Endothelial cell (in vitro differentiated cells): ENCODE measurements around the gene ZNF628. TPM values are rescaled to one million over a fixed set of nuclear protein-coding genes. Genes with fewer than 3 reads are reported as not detected.

Source experiments
- DNase-seq: peaks from one replicate; pipeline ENCODE4 v3.0.0; 2021; ENCODE audit warnings: low spot score
- H3K27ac Mint-ChIP-seq: one replicate; pipeline ENCODE4 v1.8.0; 2021; ENCODE audit warnings: mixed read lengths, inconsistent platforms; ENCODE audit not compliant: unreplicated experiment
- H3K27me3 Mint-ChIP-seq: one replicate; pipeline ENCODE4 v1.8.0; 2021; ENCODE audit warnings: mild to moderate bottlenecking, moderate library complexity, mixed read lengths, inconsistent platforms; ENCODE audit not compliant: unreplicated experiment
- H3K36me3 Mint-ChIP-seq: one replicate; pipeline ENCODE4 v1.8.0; 2021; ENCODE audit warnings: mild to moderate bottlenecking, low read depth, mixed read lengths, inconsistent platforms; ENCODE audit not compliant: unreplicated experiment
- H3K4me1 Mint-ChIP-seq: one replicate; pipeline ENCODE4 v1.8.0; 2021; ENCODE audit warnings: mild to moderate bottlenecking, mixed read lengths, inconsistent platforms; ENCODE audit not compliant: unreplicated experiment
- H3K4me3 Mint-ChIP-seq: one replicate; pipeline ENCODE4 v1.8.0; 2021; ENCODE audit warnings: mild to moderate bottlenecking, mixed read lengths, inconsistent platforms; ENCODE audit not compliant: unreplicated experiment
- H3K9me3 Mint-ChIP-seq: one replicate; pipeline ENCODE4 v1.8.0; 2021; ENCODE audit warnings: mixed read lengths, inconsistent platforms; ENCODE audit not compliant: unreplicated experiment
- long read RNA-seq: library from polyadenylated mRNA; unstranded; transcript quantifications from one replicate; pipeline ENCODE4 v2.0.0, GENCODE V29; 2020; ENCODE audit not compliant: unreplicated experiment
- total RNA-seq: library from RNA; stranded (reverse); fragmentation: NEBNext Ultra II Directional; extraction: Animal tissue kit (Norgen Biotek cat#: 25700); gene quantifications from one replicate; pipeline ENCODE4 v1.2.1, GENCODE V29; 2021; ENCODE audit not compliant: unreplicated experiment
- TF ChIP-seq, protein P1 (sequence below): fragments of 200-600 bp; sonication (generic); IDR thresholded peaks from one replicate; pipeline ENCODE4 v1.5.0; 2021; ENCODE audit warnings: antibody characterized with exemption; ENCODE audit not compliant: unreplicated experiment

Gene ZNF628
- total RNA-seq, result 8.7 TPM
- long read RNA-seq, result 0 reads

DNA sequence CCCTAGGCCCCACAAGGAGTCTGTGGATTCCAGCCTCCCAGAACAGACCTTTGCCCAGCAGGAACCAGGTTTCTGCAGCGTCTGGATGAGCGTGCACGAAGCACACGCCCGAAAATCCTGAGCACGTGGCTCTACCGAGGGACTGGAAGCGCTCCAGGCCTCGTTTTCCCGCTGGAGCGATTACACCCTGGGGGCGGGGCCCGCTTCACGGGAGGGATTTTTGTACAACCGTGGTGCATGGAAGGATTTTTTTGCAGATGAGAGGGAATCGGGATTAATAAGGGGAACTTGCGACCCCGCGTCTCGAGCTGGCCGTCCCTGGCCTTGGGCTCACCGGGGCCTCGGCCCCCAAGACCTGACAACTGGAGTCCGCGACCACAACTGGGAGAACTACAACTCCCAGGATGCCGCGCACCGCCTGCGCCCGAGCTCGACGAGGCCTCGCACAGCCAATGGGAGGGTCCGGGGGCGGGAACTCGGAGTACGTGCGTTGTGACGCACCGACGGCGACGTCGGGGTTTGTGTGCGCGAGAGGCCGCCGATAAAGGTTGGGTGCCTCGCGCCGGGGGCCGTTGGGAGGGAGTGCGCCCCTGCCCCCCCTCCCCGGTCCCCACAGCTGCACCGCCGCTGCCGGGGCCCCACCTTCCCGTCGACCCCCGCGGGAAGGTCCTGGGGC, at the start of gene ZNF628:
ZNF628 (plus strand) TSS at position 518 of the 676 bp plus-strand sequence. CDS start 3,294 bp downstream, outside the sequence.
- H3K9me3 Mint-ChIP-seq, result no peaks in the 10 kb centered on the region
- H3K4me3 Mint-ChIP-seq, result peak within 1 kb of the TSS; percentile 89
- H3K27me3 Mint-ChIP-seq, result peaks cover 31% of the 10 kb centered on the region
- no peak within 1 kb of the TSS for H3K27ac Mint-ChIP-seq
- peaks cover 12% of the 10 kb centered on the region for H3K36me3 Mint-ChIP-seq
- TF ChIP-seq, protein P1, sequence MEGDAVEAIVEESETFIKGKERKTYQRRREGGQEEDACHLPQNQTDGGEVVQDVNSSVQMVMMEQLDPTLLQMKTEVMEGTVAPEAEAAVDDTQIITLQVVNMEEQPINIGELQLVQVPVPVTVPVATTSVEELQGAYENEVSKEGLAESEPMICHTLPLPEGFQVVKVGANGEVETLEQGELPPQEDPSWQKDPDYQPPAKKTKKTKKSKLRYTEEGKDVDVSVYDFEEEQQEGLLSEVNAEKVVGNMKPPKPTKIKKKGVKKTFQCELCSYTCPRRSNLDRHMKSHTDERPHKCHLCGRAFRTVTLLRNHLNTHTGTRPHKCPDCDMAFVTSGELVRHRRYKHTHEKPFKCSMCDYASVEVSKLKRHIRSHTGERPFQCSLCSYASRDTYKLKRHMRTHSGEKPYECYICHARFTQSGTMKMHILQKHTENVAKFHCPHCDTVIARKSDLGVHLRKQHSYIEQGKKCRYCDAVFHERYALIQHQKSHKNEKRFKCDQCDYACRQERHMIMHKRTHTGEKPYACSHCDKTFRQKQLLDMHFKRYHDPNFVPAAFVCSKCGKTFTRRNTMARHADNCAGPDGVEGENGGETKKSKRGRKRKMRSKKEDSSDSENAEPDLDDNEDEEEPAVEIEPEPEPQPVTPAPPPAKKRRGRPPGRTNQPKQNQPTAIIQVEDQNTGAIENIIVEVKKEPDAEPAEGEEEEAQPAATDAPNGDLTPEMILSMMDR, result no peak
- H3K4me1 Mint-ChIP-seq, result peaks cover 11% of the 10 kb centered on the region
- peak; percentile 97 for DNase-seq

DNA sequence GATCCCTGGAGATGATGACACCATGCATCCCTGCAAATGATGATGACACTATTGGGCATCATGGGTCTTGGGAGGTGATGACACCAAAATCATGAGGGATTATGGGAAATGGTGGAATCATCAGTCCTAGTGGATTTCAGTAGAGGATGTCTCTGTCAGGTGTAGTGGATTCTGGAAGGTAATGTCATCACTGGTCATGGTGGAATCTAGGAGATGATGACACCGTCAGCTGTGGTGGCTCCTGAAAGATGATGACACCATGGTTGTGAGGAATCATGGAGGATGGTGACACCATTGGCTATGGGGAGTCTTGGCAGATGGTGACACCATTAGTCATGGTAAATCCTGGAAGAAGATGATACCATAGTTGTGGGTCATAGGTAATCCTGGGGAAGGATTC, 45.2 kb upstream of the ZNF628 start:
- TF ChIP-seq, protein P1, result no peak
- peaks cover 6% of the 10 kb centered on the region for H3K36me3 Mint-ChIP-seq
- H3K9me3 Mint-ChIP-seq, result no peaks in the 10 kb centered on the region
- peak overlapping the region; percentile 28 for H3K4me3 Mint-ChIP-seq
- H3K27me3 Mint-ChIP-seq, result peaks cover 3% of the 10 kb centered on the region
- no peak overlapping the region for H3K27ac Mint-ChIP-seq
- H3K4me1 Mint-ChIP-seq, result no peaks in the 10 kb centered on the region
- DNase-seq, result no peak

DNA sequence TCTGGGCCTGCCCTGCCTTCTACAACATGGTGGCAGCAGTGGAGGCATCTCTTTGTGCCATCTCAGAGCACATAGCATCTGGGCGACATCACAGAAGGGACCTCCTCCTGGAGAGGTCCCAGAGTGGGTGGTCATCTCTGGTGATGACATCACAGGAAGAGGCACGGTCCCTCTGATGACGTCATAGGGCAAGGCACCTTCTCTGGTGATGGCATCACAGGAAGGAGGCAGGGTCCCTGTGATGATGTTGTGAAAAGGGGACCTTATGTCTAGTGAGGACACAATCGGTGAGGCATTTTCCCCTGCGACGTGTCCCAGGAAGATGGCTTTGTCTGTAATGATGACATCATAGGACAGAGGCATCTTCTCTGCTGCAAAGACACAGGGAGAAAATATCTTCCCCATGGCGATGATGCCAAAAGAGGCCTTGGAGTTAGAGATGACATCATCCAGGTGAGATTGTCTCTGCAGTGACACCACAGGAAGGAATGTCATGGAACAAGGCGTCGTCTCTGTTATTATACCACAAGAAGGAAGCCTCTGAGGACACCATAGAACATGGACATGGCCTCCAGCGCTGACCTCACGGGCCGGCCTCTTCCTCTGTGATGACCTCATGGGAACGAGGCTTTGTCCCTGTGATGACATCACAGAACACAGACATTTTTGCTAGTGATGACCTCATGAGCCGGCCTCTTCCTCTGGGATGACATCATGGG, 44.0 kb upstream of the ZNF628 start:
- Mint-ChIP-seq H3K27me3 (peaks cover 9% of the 10 kb centered on the region), H3K9me3 (no peaks in the 10 kb centered on the region), H3K36me3 (peaks cover 6% of the 10 kb centered on the region), H3K4me3 (peak overlapping the region; percentile 14), H3K27ac (no peak overlapping the region), H3K4me1 (no peaks in the 10 kb centered on the region)
- TF ChIP-seq, protein P1, result no peak
- DNase-seq, result no peak

DNA sequence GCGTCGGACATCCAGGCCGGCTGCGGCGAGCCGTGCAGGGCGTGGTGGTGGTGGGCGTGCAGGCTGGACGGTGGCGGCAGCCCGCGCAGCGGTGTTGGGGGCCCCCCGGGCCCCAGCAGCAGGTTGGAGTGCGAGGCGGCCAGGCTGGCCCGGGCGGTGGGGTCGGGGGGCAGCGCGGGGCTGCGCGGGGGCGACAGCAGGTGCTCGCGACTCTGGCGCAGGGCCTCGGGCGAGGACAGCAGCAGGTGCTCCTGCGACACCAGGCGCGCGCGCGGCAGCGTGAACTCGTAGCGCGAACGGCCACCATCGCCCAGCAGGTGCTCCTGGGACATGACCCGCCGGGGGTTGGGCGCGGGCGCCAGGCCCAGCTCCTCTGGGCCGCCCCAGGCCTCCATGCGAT, 43.1 kb upstream of the ZNF628 start:
- TF ChIP-seq, protein P1, result no peak
- peaks cover 6% of the 10 kb centered on the region for H3K36me3 Mint-ChIP-seq
- peaks cover 9% of the 10 kb centered on the region for H3K27me3 Mint-ChIP-seq
- H3K9me3 Mint-ChIP-seq, result no peaks in the 10 kb centered on the region
- no peaks in the 10 kb centered on the region for H3K4me1 Mint-ChIP-seq
- DNase-seq, result no peak
- no peak overlapping the region for H3K4me3 Mint-ChIP-seq
- no peak overlapping the region for H3K27ac Mint-ChIP-seq
